GM13977 (cell line): ENCODE measurements around the gene ATP11A.
"Not testable (repeated sequence)": the region's sequence is repeated elsewhere in the genome, so short reads cannot be mapped to it uniquely, and the experiment has no call there.

Experiments
- DNase-seq: peaks from one replicate; pipeline ENCODE4 v3.0.0; 2012; ENCODE audit warnings: low spot score
- CTCF ChIP-seq: IDR thresholded peaks from 2 replicates; pipeline ENCODE4 v1.5.1; 2012; ENCODE audit warnings: mild to moderate bottlenecking, control low read depth; ENCODE audit not compliant: insufficient read depth; ENCODE audit errors: extremely low read depth, missing control alignments
- in situ Hi-C: fragments of 300-500 bp; cut with MboI; formaldehyde crosslinking; loops from one replicate; pipeline ENCODE4 v1.12.0; 2022; ENCODE audit warnings: low sequenced_read_pairs, low pct_unique_long_range_greater_than_20kb, mixed read lengths, inconsistent platforms; ENCODE audit not compliant: unreplicated experiment

ATP11A gene

GRCh38 chr13:112784811-112785482 lies 95.1 kb downstream of the ATP11A start:
- in situ Hi-C loops, result no loop called here
- no peak for DNase-seq
- TF ChIP-seq CTCF, result no peak

- DNase-seq, result no peak
- no peak for TF ChIP-seq CTCF
- in situ Hi-C loops, result no loop called here
Observed at GRCh38 chr13:112785483-112785856, 95.6 kb downstream of the ATP11A start.

- in situ Hi-C loops, DNase-seq: not testable (repeated sequence)
Observed at GRCh38 chr13:112786810-112787209, 97.0 kb downstream of the ATP11A start.

- DNase-seq, result no peak
- no peak for TF ChIP-seq CTCF
- in situ Hi-C loops, result no loop called here
Observed at GRCh38 chr13:112790735-112791641, 101.2 kb downstream of the ATP11A start.

GRCh38 chr13:112791663-112792440 lies 102.0 kb downstream of the ATP11A start:
- no peak for DNase-seq
- in situ Hi-C loops, result no loop called here
- TF ChIP-seq CTCF, result no peak

- no peak for DNase-seq
- TF ChIP-seq CTCF, result no peak
- in situ Hi-C loops, result no loop called here
Observed at GRCh38 chr13:112792511-112792910, 102.7 kb downstream of the ATP11A start.
